ENCODE results near the gene ZMYND10.

ZMYND10 gene

GRCh38 chr3:50298836-50299637 is 46.5 kb downstream of the ZMYND10 start, which contains the start of the genes HYAL3 and NAA80:
Gene HYAL3 (minus strand): TSS chr3:50299405. CDS start chr3:50295602, 3,803 bp downstream.
Gene NAA80 (minus strand): TSS chr3:50299405. CDS start chr3:50297463, 1,942 bp downstream.
- Histone ChIP-seq H3K27me3 (ENCODE audit: control insufficient read depth, low read length) (no peaks in the 10 kb centered on the region), H3F3A (ENCODE audit: control insufficient read depth, insufficient read depth) (peaks cover 4% of the 10 kb centered on the region; the same call in 1 of the 2 replicates), H4K20me1 (ENCODE audit: control insufficient read depth, insufficient read depth, low read depth, low read length) (no peaks in the 10 kb centered on the region), H3K27ac (ENCODE audit: low read depth, low read length) (peak within 1 kb of the TSS; percentile 66), H3K79me2 (ENCODE audit: control insufficient read depth, low read length) (0 out of 2 replicates have a peak, but pooled peaks cover 3% of the 10 kb centered on the region), H3K4me2 (ENCODE audit: low read length) (peak within 1 kb of the TSS; percentile 98), H3K4me1 (ENCODE audit: control insufficient read depth, low read length) (peaks cover 17% of the 10 kb centered on the region), H3K9me3 (ENCODE audit: control insufficient read depth, insufficient read depth, low read length) (no peaks in the 10 kb centered on the region), H3K9me2 (replicated peaks; ENCODE audit: control insufficient read depth, low read length) (no peaks in the 10 kb centered on the region), H3K36me3 (ENCODE audit: control insufficient read depth, low read length) (no peaks in the 10 kb centered on the region), H3K4me3 (ENCODE audit: low read length) (peak within 1 kb of the TSS; percentile 98)
- TF ChIP-seq CTCF (IDR thresholded peaks at IDR 0.05; ENCODE audit: low read depth, low read length, poor library complexity, severe bottlenecking) = peak; percentile 74
- TF ChIP-seq EZH2phosphoT487 (IDR thresholded peaks at IDR 0.05; ENCODE audit: borderline replicate concordance, low read length) = no peak

- 0 out of 2 replicates have a peak, but pooled peaks cover 3% of the 10 kb centered on the region for H3K79me2 ChIP-seq (ENCODE audit: control insufficient read depth, low read length)
- peaks cover 21% of the 10 kb centered on the region for H3K4me1 ChIP-seq (ENCODE audit: control insufficient read depth, low read length)
- peaks cover 4% of the 10 kb centered on the region; the same call in 1 of the 2 replicates for H3F3A ChIP-seq (ENCODE audit: control insufficient read depth, insufficient read depth)
- no peaks in the 10 kb centered on the region for H3K9me3 ChIP-seq (ENCODE audit: control insufficient read depth, insufficient read depth, low read length)
- H3K4me2 ChIP-seq (ENCODE audit: low read length) = peak overlapping the region; percentile 98
- H3K27me3 ChIP-seq (ENCODE audit: control insufficient read depth, low read length) = no peaks in the 10 kb centered on the region
- H3K36me3 ChIP-seq (ENCODE audit: control insufficient read depth, low read length) = no peaks in the 10 kb centered on the region
- no peak overlapping the region for H3K27ac ChIP-seq (ENCODE audit: low read depth, low read length)
- H3K4me3 ChIP-seq (ENCODE audit: low read length) = peak overlapping the region; percentile 98
- no peaks in the 10 kb centered on the region for H3K9me2 ChIP-seq (replicated peaks; ENCODE audit: control insufficient read depth, low read length)
- H4K20me1 ChIP-seq (ENCODE audit: control insufficient read depth, insufficient read depth, low read depth, low read length) = no peaks in the 10 kb centered on the region
- TF ChIP-seq CTCF (IDR thresholded peaks at IDR 0.05; ENCODE audit: low read depth, low read length, poor library complexity, severe bottlenecking) (no peak), EZH2phosphoT487 (IDR thresholded peaks at IDR 0.05; ENCODE audit: borderline replicate concordance, low read length) (no peak)
These were observed 47.4 kb downstream of the ZMYND10 start for GRCh38 chr3:50297896-50298725.

GRCh38 chr3:50297384-50297775 is 48.2 kb downstream of the ZMYND10 start:
- Histone ChIP-seq H3K36me3 (ENCODE audit: control insufficient read depth, low read length) (no peaks in the 10 kb centered on the region), H3K9me3 (ENCODE audit: control insufficient read depth, insufficient read depth, low read length) (no peaks in the 10 kb centered on the region), H4K20me1 (ENCODE audit: control insufficient read depth, insufficient read depth, low read depth, low read length) (no peaks in the 10 kb centered on the region), H3F3A (ENCODE audit: control insufficient read depth, insufficient read depth) (peaks cover 4% of the 10 kb centered on the region; the same call in 1 of the 2 replicates), H3K27ac (ENCODE audit: low read depth, low read length) (no peak overlapping the region), H3K4me2 (ENCODE audit: low read length) (no peak overlapping the region), H3K4me3 (ENCODE audit: low read length) (no peak overlapping the region), H3K79me2 (ENCODE audit: control insufficient read depth, low read length) (0 out of 2 replicates have a peak, but pooled peaks cover 3% of the 10 kb centered on the region), H3K9me2 (replicated peaks; ENCODE audit: control insufficient read depth, low read length) (no peaks in the 10 kb centered on the region), H3K4me1 (ENCODE audit: control insufficient read depth, low read length) (peaks cover 27% of the 10 kb centered on the region), H3K27me3 (ENCODE audit: control insufficient read depth, low read length) (no peaks in the 10 kb centered on the region)
- TF ChIP-seq CTCF (IDR thresholded peaks at IDR 0.05; ENCODE audit: low read depth, low read length, poor library complexity, severe bottlenecking) (no peak), EZH2phosphoT487 (IDR thresholded peaks at IDR 0.05; ENCODE audit: borderline replicate concordance, low read length) (no peak)
